Fibroblast of villous mesenchyme (primary cell): ENCODE results near the gene DNAH2. TPM values are rescaled to one million over a fixed set of nuclear protein-coding genes. Genes with fewer than 3 reads are reported as not detected.
A peak's percentile ranks its signal among the peaks of the same experiment; 100 is the strongest.

ENCODE experiments used
- DNase-seq: peaks from one replicate; pipeline ENCODE4 v3.0.0-alpha.2; 2010; ENCODE audit warnings: low read depth
- H3K4me3 ChIP-seq: 2 replicates; pipeline ENCODE4 v1.5.1; 2011; ENCODE audit warnings: low read depth, mild to moderate bottlenecking, low read length
- total RNA-seq: library from RNA; depleted of rRNA; stranded (reverse); fragments of >200 nt; gene quantifications from 2 replicates; pipeline ENCODE4 v1.2.3, GENCODE V29; 2012
- TF ChIP-seq, protein P1 (sequence below): IDR thresholded peaks from 2 replicates; pipeline ENCODE4 v1.5.1; 2012; ENCODE audit warnings: low read depth, mild to moderate bottlenecking, low read length; ENCODE audit not compliant: insufficient read depth

The DNAH2 gene
- total RNA-seq, 1 donor = 0.43 TPM

DNA sequence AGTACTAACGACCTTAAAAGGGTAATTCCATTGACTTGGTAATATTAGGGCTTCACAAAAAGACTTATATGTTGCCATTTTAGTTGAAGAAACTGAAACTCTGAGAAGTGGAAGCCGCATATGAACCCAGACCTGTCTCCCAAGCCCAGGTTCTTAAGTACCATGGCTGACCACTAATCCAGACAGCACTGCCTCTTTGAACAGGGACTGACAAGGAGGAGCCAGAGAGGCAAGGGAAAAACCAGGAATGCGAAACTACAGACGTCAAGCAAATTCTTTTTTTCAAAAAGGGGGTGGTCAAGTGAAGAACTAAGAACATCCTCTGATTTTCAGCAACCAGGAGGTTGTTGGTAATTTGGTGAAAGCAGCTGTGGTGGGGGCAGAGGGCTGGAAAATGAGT is 155.5 kb downstream of the DNAH2 start:
- DNase-seq = peak; percentile 40

DNA sequence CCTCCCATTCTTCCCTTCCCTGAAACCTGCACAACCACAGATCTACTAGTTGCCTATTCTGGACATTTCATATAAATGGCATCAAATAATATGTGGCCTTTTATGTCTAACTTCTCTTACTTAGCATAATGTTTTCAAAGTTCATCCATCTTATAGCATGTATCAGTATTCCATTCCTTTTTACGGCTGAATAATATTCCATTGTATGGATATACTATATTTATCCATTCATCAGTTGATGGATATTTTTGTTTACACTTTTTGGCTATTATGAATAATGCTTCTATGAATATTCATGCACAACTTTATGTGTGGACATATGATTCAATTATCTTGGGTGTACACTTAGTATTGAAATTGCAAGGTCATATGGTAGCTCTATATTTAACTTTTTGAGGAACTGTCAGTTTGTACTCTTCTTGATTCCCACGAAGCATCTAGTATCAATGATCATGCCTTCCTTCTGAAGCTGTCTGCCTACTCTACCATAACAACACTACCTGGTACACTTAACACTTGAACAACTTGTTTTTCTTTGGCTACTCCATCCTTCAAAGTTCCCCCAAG is 158.3 kb downstream of the DNAH2 start:
- TF ChIP-seq, protein P1, sequence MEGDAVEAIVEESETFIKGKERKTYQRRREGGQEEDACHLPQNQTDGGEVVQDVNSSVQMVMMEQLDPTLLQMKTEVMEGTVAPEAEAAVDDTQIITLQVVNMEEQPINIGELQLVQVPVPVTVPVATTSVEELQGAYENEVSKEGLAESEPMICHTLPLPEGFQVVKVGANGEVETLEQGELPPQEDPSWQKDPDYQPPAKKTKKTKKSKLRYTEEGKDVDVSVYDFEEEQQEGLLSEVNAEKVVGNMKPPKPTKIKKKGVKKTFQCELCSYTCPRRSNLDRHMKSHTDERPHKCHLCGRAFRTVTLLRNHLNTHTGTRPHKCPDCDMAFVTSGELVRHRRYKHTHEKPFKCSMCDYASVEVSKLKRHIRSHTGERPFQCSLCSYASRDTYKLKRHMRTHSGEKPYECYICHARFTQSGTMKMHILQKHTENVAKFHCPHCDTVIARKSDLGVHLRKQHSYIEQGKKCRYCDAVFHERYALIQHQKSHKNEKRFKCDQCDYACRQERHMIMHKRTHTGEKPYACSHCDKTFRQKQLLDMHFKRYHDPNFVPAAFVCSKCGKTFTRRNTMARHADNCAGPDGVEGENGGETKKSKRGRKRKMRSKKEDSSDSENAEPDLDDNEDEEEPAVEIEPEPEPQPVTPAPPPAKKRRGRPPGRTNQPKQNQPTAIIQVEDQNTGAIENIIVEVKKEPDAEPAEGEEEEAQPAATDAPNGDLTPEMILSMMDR = no peak
- no peak for DNase-seq
- H3K4me3 ChIP-seq = no peak overlapping the region

More for the DNA sequence above, 155.5 kb downstream of the DNAH2 start:
- TF ChIP-seq, protein P1 = no peak
- H3K4me3 ChIP-seq = no peak overlapping the region

DNA sequence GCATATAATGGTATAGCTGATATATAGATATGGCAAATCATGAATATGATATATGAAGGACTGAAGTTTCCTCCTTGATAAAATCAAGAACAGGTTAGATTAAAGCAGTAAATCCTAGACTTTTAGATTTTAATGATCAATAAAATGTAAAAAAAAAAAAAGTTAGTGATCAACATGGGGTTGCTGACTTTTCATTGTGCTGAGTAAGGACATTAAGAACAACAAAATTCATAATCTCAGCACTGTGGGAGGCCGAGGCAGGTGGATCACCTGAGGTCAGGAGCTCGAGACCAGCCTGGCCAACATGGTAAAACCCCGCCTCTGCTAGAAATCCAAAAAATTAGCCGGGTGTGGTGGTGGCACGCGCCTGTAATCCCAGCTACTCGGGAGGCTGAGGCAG is 160.7 kb downstream of the DNAH2 start:
- no peak for DNase-seq
- no peak overlapping the region for H3K4me3 ChIP-seq
- TF ChIP-seq, protein P1 = no peak

DNA sequence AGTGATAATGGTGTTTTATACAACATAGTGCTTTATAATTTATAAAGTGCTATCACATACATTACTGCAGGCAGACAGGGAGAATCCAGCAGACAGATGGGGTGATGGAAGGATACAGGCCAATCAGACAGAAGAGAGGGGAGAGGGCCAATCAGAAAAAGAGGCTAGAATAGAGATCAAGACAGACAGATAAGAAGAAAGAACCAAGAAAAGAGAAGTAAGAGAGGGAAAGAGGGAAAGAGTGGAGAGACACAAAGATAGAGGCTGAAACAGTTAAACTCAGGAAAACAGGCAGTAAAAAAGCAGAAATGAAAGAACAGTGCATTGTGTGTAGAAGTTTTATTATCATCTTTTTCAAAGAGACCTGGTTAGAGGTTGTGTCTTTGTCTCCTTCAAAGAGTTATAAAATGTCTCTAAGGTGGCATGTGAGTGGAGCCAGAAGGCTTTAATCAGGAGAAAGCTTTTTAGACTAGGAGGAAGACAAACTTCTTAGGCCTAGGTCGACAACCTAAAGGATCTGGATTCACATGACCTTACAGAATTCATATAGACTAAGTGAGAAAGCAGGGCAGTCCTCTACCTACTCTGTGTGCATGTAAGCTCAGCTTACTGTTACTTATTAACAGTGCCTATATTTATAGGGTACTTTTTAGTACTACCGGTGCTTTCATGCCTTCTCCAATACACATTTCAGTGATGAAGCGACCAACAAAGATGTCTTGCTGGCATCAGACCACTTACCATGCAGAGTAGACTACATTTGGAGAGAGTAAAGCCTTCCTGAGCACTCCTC is 162.7 kb downstream of the DNAH2 start:
- no peak overlapping the region for H3K4me3 ChIP-seq
- DNase-seq = no peak
- TF ChIP-seq, protein P1 = no peak

DNA sequence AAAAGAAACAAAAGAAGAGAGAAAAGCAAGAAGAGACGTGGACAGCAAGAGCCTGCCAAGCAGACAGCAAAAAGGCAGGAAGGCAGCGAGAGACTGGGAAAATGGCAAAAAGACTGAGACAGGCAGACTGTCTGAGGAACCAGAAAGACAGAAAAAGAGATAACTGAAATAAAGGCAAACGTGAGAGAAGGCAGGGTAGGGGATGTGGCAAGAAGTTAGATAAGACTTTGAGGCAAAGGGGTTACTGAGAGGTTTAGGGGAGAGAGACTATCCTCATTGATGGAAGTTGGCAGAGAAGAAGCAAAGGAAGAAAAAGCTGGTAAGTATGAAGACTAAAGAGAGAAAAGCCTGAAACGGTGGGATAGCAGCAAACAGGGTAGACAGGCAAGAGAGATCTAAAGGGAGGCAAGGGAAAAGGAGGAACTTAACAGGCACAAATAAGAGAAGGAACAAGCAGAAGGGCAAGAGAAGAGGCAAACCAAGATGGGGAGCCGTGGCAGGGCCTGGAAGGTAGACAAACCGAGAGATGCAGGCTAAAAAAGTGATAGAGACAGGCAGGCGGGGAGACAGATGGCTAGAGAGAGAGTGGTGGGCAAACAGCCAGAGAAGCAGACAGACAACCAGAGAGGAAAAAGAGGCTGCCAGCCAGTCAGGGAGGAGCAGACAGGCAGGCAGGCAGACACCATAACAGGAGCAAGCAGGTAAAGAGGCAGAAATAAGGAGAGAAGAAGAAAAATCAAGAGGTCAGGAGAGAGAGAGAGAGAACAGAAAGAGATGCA is 163.9 kb downstream of the DNAH2 start:
- TF ChIP-seq, protein P1 = no peak
- H3K4me3 ChIP-seq = no peak overlapping the region
- no peak for DNase-seq

DNA sequence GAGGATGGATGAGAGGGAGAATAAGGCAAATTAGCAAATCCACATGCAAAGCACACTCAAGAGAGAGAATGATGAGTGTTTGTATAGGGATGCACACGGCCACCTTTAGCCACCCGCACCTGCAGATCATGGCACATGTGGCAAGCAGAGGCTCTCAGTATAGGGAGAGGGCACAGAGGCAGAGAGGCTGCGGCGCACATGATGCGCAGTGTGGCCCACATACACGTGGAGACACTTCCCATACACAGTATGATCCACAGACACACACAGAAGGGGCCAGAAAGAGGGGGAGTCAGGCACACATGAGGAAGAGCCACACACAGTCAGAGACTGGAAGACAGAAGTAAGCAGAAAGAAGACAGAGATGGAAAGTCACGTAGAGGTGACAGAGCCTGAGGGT is 164.5 kb downstream of the DNAH2 start:
- H3K4me3 ChIP-seq = no peak overlapping the region
- TF ChIP-seq, protein P1 = no peak
- no peak for DNase-seq
